IMR-90 (cell line): ENCODE data around the gene IL10. TPM values are rescaled to one million over a fixed set of nuclear protein-coding genes. Genes with fewer than 3 reads are reported as not detected.

Experiments used
- ATAC-seq: fragments of 200-7000 bp; cut with Tn5 transposase; 2 replicates; pipeline ENCODE4 v1.9.1; 2020; ENCODE audit warnings: low read depth, mild to moderate bottlenecking, moderate library complexity
- BruUV-seq: library from RNA; stranded (reverse); fragments of 400-500 nt; replicated peaks from 2 replicates; lab custom pipeline; 2021; lab: Mats Ljungman, UMichigan
- CTCF ChIA-PET: fragments of 300-600 bp; formaldehyde crosslinking; extraction: SDS; loops from one replicate; lab custom pipeline; 2021; ENCODE audit warnings: antibody characterized with exemption; lab: Yijun Ruan, JAX
- POLR2A ChIA-PET: fragments of 300-600 bp; sonication (Branson Sonifier 250); formaldehyde crosslinking; loops from one replicate; lab custom pipeline; 2022; ENCODE audit warnings: antibody characterized with exemption; ENCODE audit not compliant: unreplicated experiment; lab: Charles Lee
- DNase-seq: peaks from one replicate; pipeline ENCODE4 v3.0.0; 2013
- H2AFZ ChIP-seq: replicated peaks from 2 replicates; pipeline ENCODE3; 2013; ENCODE audit warnings: low read length, mild to moderate bottlenecking; ENCODE audit not compliant: poor library complexity
- H2AK5ac ChIP-seq: 2 replicates; pipeline ENCODE4 v1.6.1; 2013; ENCODE audit warnings: low read depth, low read length, inconsistent platforms
- H2AK9ac ChIP-seq: replicated peaks from 2 replicates; pipeline ENCODE3; 2013; ENCODE audit warnings: mild to moderate bottlenecking, low read depth, low read length, moderate library complexity; ENCODE audit not compliant: poor library complexity
- H2BK120ac ChIP-seq: 2 replicates; pipeline ENCODE4 v1.6.1; 2013; ENCODE audit warnings: low read depth, low read length, inconsistent platforms
- H2BK15ac ChIP-seq: 3 replicates; pipeline ENCODE4 v1.6.1; 2013; ENCODE audit warnings: low read depth, low read length, inconsistent platforms
- H2BK20ac ChIP-seq: 2 replicates; pipeline ENCODE4 v1.6.1; 2013; ENCODE audit warnings: low read depth, mild to moderate bottlenecking, inconsistent platforms, low read length, moderate library complexity
- H2BK5ac ChIP-seq: 2 replicates; pipeline ENCODE4 v1.6.1; 2013; ENCODE audit warnings: mild to moderate bottlenecking, low read depth, low read length, inconsistent platforms; ENCODE audit not compliant: poor library complexity, severe bottlenecking
- H3K14ac ChIP-seq: replicated peaks from 2 replicates; pipeline ENCODE4 v1.6.1; 2013; ENCODE audit warnings: low read depth, low read length, inconsistent platforms
- H3K18ac ChIP-seq: 2 replicates; pipeline ENCODE4 v1.6.1; 2013; ENCODE audit warnings: low read depth, low read length, control low read depth
- H3K23ac ChIP-seq: 2 replicates; pipeline ENCODE4 v1.6.1; 2013; ENCODE audit warnings: low read depth, low read length, inconsistent platforms
- H3K27ac ChIP-seq: 2 replicates; pipeline ENCODE4 v1.5.1; 2013; ENCODE audit warnings: mild to moderate bottlenecking, control low read depth, low read length; ENCODE audit not compliant: insufficient read depth
- H3K27me3 ChIP-seq: 2 replicates; pipeline ENCODE4 v1.6.1; 2013; ENCODE audit warnings: low read length; ENCODE audit not compliant: control insufficient read depth, insufficient read depth
- H3K36me3 ChIP-seq: 2 replicates; pipeline ENCODE4 v1.6.1; 2013; ENCODE audit warnings: low read length, mixed read lengths; ENCODE audit not compliant: control insufficient read depth, insufficient read depth
- H3K4ac ChIP-seq: 2 replicates; pipeline ENCODE4 v1.6.1; 2013; ENCODE audit warnings: low read depth, low read length, inconsistent platforms
- H3K4me1 ChIP-seq: 2 replicates; pipeline ENCODE4 v1.6.1; 2013; ENCODE audit warnings: low read length, mixed read lengths; ENCODE audit not compliant: control insufficient read depth, insufficient read depth
- H3K4me2 ChIP-seq: 2 replicates; pipeline ENCODE4 v1.6.1; 2013; ENCODE audit warnings: low read depth, mild to moderate bottlenecking, control low read depth, low read length, moderate library complexity
- H3K4me3 ChIP-seq: 2 replicates; pipeline ENCODE4 v1.5.1; 2013; ENCODE audit warnings: low read depth, mild to moderate bottlenecking, control low read depth, low read length, moderate library complexity; ENCODE audit not compliant: insufficient read depth
- H3K56ac ChIP-seq: 2 replicates; pipeline ENCODE4 v1.6.1; 2013; ENCODE audit warnings: low read length, inconsistent platforms; ENCODE audit not compliant: insufficient read depth; ENCODE audit errors: extremely low read depth
- H3K79me1 ChIP-seq, 2 experiments: 2 replicates each; pipeline ENCODE4 v1.6.1; 2013; ENCODE audit warnings: low read length in 2 of 2, inconsistent platforms in 1 of 2, low read depth in 1 of 2
- H3K9ac ChIP-seq: 2 replicates; pipeline ENCODE4 v1.6.1; 2013; ENCODE audit warnings: low read depth, low read length, control low read depth
- H3K9me1 ChIP-seq: 2 replicates; pipeline ENCODE4 v1.6.1; 2013; ENCODE audit warnings: low read length, inconsistent platforms; ENCODE audit not compliant: insufficient read depth
- H3K9me3 ChIP-seq: 2 replicates; pipeline ENCODE4 v1.6.1; 2013; ENCODE audit warnings: low read length; ENCODE audit not compliant: control insufficient read depth, insufficient read depth
- H4K20me1 ChIP-seq: 2 replicates; pipeline ENCODE4 v1.6.1; 2013; ENCODE audit warnings: low read length, inconsistent platforms; ENCODE audit not compliant: insufficient read depth
- H4K5ac ChIP-seq: 2 replicates; pipeline ENCODE4 v1.6.1; 2013; ENCODE audit warnings: mild to moderate bottlenecking, low read depth, low read length, control low read depth
- H4K8ac ChIP-seq, 2 experiments: 2 replicates each; pipeline ENCODE4 v1.6.1; 2013; ENCODE audit warnings: low read depth in 2 of 2, low read length in 2 of 2, control low read depth in 1 of 2, inconsistent platforms in 1 of 2
- H4K91ac ChIP-seq: 2 replicates; pipeline ENCODE4 v1.6.1; 2013; ENCODE audit warnings: low read depth, low read length, inconsistent platforms; ENCODE audit not compliant: insufficient read depth
- BHLHE40 ChIP-seq: fragments of 150-350 bp; IDR thresholded peaks from 2 replicates; pipeline ENCODE4 v1.6.1; 2016; ENCODE audit warnings: mild to moderate bottlenecking, low read depth, low read length
- CEBPB ChIP-seq: IDR thresholded peaks from 2 replicates; pipeline ENCODE4 v1.6.1; 2012; ENCODE audit warnings: low read depth, low read length, improper control_type of control experiment
- CHD1 ChIP-seq: IDR thresholded peaks from 2 replicates; pipeline ENCODE4 v1.6.1; 2012; ENCODE audit warnings: low read depth, low read length, improper control_type of control experiment
- ELK1 ChIP-seq: fragments of 150-350 bp; IDR thresholded peaks from 2 replicates; pipeline ENCODE4 v1.6.1; 2016; ENCODE audit warnings: low read depth, mild to moderate bottlenecking, low read length, moderate library complexity, borderline replicate concordance
- FOS ChIP-seq: fragments of 150-350 bp; IDR thresholded peaks from 2 replicates; pipeline ENCODE4 v1.6.1; 2016; ENCODE audit warnings: low read depth, low read length
- MAFK ChIP-seq: IDR thresholded peaks from 2 replicates; pipeline ENCODE4 v1.6.1; 2012; ENCODE audit warnings: low read depth, low read length, improper control_type of control experiment
- MAZ ChIP-seq: IDR thresholded peaks from 2 replicates; pipeline ENCODE4 v1.6.1; 2012; ENCODE audit warnings: low read depth, mild to moderate bottlenecking, low read length, improper control_type of control experiment, moderate library complexity, borderline replicate concordance
- MXI1 ChIP-seq: IDR thresholded peaks from 2 replicates; pipeline ENCODE4 v1.6.1; 2012; ENCODE audit warnings: low read depth, mild to moderate bottlenecking, low read length, moderate library complexity, borderline replicate concordance
- NFE2L2 ChIP-seq: fragments of 150-350 bp; IDR thresholded peaks from 2 replicates; pipeline ENCODE4 v1.6.1; 2016; ENCODE audit warnings: low read depth, mild to moderate bottlenecking, low read length
- POLR2A ChIP-seq: IDR thresholded peaks from 2 replicates; pipeline ENCODE4 v1.6.1; 2012; ENCODE audit warnings: mild to moderate bottlenecking, low read depth, low read length
- RAD21 ChIP-seq: IDR thresholded peaks from 2 replicates; pipeline ENCODE4 v1.6.1; 2012; ENCODE audit warnings: low read length, improper control_type of control experiment
- RCOR1 ChIP-seq: IDR thresholded peaks from 2 replicates; pipeline ENCODE4 v1.6.1; 2012; ENCODE audit warnings: mild to moderate bottlenecking, low read length, improper control_type of control experiment; ENCODE audit not compliant: insufficient replicate concordance
- RFX5 ChIP-seq: IDR thresholded peaks from 2 replicates; pipeline ENCODE4 v1.8.0; 2012; ENCODE audit warnings: low read depth, mild to moderate bottlenecking, low read length, moderate library complexity
- SMC3 ChIP-seq: fragments of 150-350 bp; IDR thresholded peaks from 2 replicates; pipeline ENCODE4 v1.6.1; 2016; ENCODE audit warnings: low read depth, mild to moderate bottlenecking, antibody characterized with exemption, low read length, moderate library complexity
- USF2 ChIP-seq: fragments of 150-350 bp; IDR thresholded peaks from 2 replicates; pipeline ENCODE4 v1.6.1; 2017; ENCODE audit warnings: mild to moderate bottlenecking, antibody characterized with exemption, low read length, low read depth
- WGBS, 2 experiments: methylation state at CpG; one replicate each; pipeline versions ENCODE4 v1.1.5 to v1.1.7; 2013; ENCODE audit warnings: missing lambda C conversion rate in 2 of 2; ENCODE audit not compliant: insufficient read length in 1 of 2; ENCODE audit errors: extremely low coverage in 2 of 2; 5-methylcytosine and 5-hydroxymethylcytosine counted together
- dilution Hi-C: fragments of 300-500 bp; cut with HindIII; formaldehyde crosslinking; loops from one replicate; pipeline ENCODE4 v1.14.3; 2018; ENCODE audit warnings: low sequenced_read_pairs; ENCODE audit not compliant: unreplicated experiment
- in situ Hi-C: fragments of 300-500 bp; cut with MboI; formaldehyde crosslinking; loops from 3 replicates; pipeline ENCODE4 v1.14.3; 2019; ENCODE audit warnings: low sequenced_read_pairs, inconsistent platforms, mixed read lengths
- intact Hi-C: fragments of 100-400 bp; cut with micrococcal nuclease; formaldehyde crosslinking; loops from 2 replicates; pipeline ENCODE4 v1.10.0; 2022
- polyA plus RNA-seq, 3 experiments: library from polyadenylated mRNA; depleted of rRNA; stranded (reverse); fragments of >200 nt; gene quantifications; 2 replicates each; pipeline ENCODE4 v1.2.3, GENCODE V29; 2012; ENCODE audit warnings: low replicate concordance in 1 of 3
- total RNA-seq: library from RNA; depleted of rRNA; stranded (reverse); fragments of >200 nt; gene quantifications from 2 replicates; pipeline ENCODE4 v1.2.3, GENCODE V29; 2012
- TF ChIP-seq, protein P1 (sequence below): conservative IDR thresholded peaks from 2 replicates; pipeline ENCODE4 v1.5.1; 2012; ENCODE audit warnings: mild to moderate bottlenecking, low read depth, low read length, improper control_type of control experiment

IL10 gene
- total and polyA plus RNA-seq, 2 of the 4 experiments (the other 2 are of a cell fraction) = not detected

GRCh38 chr1:206798384-206798996 lies 26.2 kb upstream of the IL10 start:
- CTCF ChIA-PET = interaction anchor here (1.2 to 1.3 kb wide), 2 partner anchors 11 to 39 kb away, joined by 3 to 4 read pairs; no protein-coding TSS in a partner anchor
- no TSS peak for BruUV-seq

More at GRCh38 chr1:206798384-206798996, 26.2 kb upstream of the IL10 start:
- Histone ChIP-seq H3K23ac (no peak overlapping the region), H3K56ac (no peak overlapping the region), H3K4ac (no peak overlapping the region), H3K14ac (no peak overlapping the region), H3K9ac (no peak overlapping the region), H2BK20ac (no peak overlapping the region), H2BK15ac (no peak overlapping the region), H3K27me3 (no peaks in the 10 kb centered on the region), H4K20me1 (no peaks in the 10 kb centered on the region), H3K4me2 (no peak overlapping the region), H3K9me3 (no peaks in the 10 kb centered on the region), H2AK9ac (no peak overlapping the region), H4K91ac (no peak overlapping the region), H3K9me1 (peaks cover 10% of the 10 kb centered on the region; the same call in 1 of the 2 replicates), H4K8ac (no peak overlapping the region), H3K79me1 (no peaks in the 10 kb centered on the region), H2BK5ac (no peak overlapping the region), H3K18ac (no peak overlapping the region), H3K27ac (no peak overlapping the region), H3K4me1 (no peaks in the 10 kb centered on the region), H2AFZ (no peak overlapping the region), H2AK5ac (no peak overlapping the region), H3K36me3 (no peaks in the 10 kb centered on the region), H4K5ac (no peak overlapping the region), H2BK120ac (no peak overlapping the region), H3K4me3 (no peak overlapping the region)
- in situ Hi-C loops = no loop called here
- TF ChIP-seq RFX5 (no peak), MXI1 (no peak), ELK1 (no peak), CEBPB (no peak), NFE2L2 (no peak), CHD1 (no peak), MAFK (no peak), RCOR1 (no peak), USF2 (no peak), FOS (no peak), BHLHE40 (no peak), MAZ (no peak), RAD21 (no peak), SMC3 (no peak), POLR2A (no peak)
- TF ChIP-seq, protein P1, sequence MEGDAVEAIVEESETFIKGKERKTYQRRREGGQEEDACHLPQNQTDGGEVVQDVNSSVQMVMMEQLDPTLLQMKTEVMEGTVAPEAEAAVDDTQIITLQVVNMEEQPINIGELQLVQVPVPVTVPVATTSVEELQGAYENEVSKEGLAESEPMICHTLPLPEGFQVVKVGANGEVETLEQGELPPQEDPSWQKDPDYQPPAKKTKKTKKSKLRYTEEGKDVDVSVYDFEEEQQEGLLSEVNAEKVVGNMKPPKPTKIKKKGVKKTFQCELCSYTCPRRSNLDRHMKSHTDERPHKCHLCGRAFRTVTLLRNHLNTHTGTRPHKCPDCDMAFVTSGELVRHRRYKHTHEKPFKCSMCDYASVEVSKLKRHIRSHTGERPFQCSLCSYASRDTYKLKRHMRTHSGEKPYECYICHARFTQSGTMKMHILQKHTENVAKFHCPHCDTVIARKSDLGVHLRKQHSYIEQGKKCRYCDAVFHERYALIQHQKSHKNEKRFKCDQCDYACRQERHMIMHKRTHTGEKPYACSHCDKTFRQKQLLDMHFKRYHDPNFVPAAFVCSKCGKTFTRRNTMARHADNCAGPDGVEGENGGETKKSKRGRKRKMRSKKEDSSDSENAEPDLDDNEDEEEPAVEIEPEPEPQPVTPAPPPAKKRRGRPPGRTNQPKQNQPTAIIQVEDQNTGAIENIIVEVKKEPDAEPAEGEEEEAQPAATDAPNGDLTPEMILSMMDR = no peak
- ATAC-seq = no peak
- dilution Hi-C loops = no loop called here
- POLR2A ChIA-PET = no interaction called here
- DNase-seq = no peak
- intact Hi-C loops = no loop called here
- whole genome bisulfite sequencing, 2 experiments = 40% methylated on average over 2 of the region's 13 CpGs; no CpG with 5 or more reads in 1 of the 2 experiments
